ENCODE measurements around the gene MRPS22. TPM values are rescaled to one million over a fixed set of nuclear protein-coding genes. Genes with fewer than 3 reads are reported as not detected.
A peak's percentile ranks its signal among the peaks of the same experiment; 100 is the strongest.

Gene MRPS22
- total and polyA plus RNA-seq, 9 of the 15 experiments (the other 6 are each of a cell fraction or from before 2014, with no cell fraction given): 148 to 397 (median 229) TPM

GRCh38 chr3:139304383-139304782, 39.4 kb upstream of the MRPS22 start:
- H4K20me1 ChIP-seq (replicated peaks; ENCODE audit: control insufficient read depth, insufficient read depth, low read length): no peaks in the 10 kb centered on the region
- POLR2A ChIA-PET: interaction anchor here (1.7 kb wide), 1 partner anchor 13 kb away, joined by 5 read pairs; no protein-coding TSS in a partner anchor
- DNase-seq (ENCODE audit: extremely low read depth in 1 of 4, low spot score in 3 of 4): no peak
- 82% methylated on average over 3 of the region's 3 CpGs for WGBS (ENCODE audit: insufficient coverage, low coverage, missing lambda C conversion rate)
- CTCF ChIA-PET (ENCODE audit: low intra/inter-chr PET ratio): no interaction called here
- no peaks in the 10 kb centered on the region for H3K79me2 ChIP-seq (ENCODE audit: control insufficient read depth, insufficient read depth, low read length)
- in situ Hi-C loops (cut with MboI) (no loop called here), intact Hi-C loops (cut with micrococcal nuclease) (no loop called here)
- no peaks in the 10 kb centered on the region for H3K27me3 ChIP-seq (ENCODE audit: control insufficient read depth in 2 of 2, insufficient read depth in 2 of 2, low read length in 2 of 2)
- H3K9ac ChIP-seq (ENCODE audit: insufficient read depth in 1 of 2, low read depth in 2 of 2, low read length in 2 of 2): no peak overlapping the region
- no peaks in the 10 kb centered on the region for H3K36me3 ChIP-seq (ENCODE audit: control insufficient read depth, insufficient read depth, low read length)
- no peaks in the 10 kb centered on the region for H3K9me1 ChIP-seq (ENCODE audit: control insufficient read depth, insufficient read depth, low read length)
- H3K4me3 ChIP-seq: no peak overlapping the region
- no TSS peak for BruUV-seq (replicated peaks)
- no peak overlapping the region for H3K4me2 ChIP-seq (ENCODE audit: insufficient read depth, low read length)
- H3K27ac ChIP-seq (ENCODE audit: extremely low read depth, low read depth, low read length): no peak overlapping the region
- peaks cover 3% of the 10 kb centered on the region; the same call in 1 of the 2 replicates for H3K9me3 ChIP-seq (replicated peaks; ENCODE audit: control insufficient read depth, insufficient read depth, low read depth, low read length)
- H2AFZ ChIP-seq (ENCODE audit: low read depth, low read length): no peak overlapping the region
- no peak for ATAC-seq
- FAIRE-seq: no peak
- peaks cover 51 to 74% of the 10 kb centered on the region in 2 experiments for H3K4me1 ChIP-seq (replicated peaks in 1 of 2; ENCODE audit: control insufficient read depth in 2 of 2, insufficient read depth in 2 of 2, low read length in 2 of 2)
- TF ChIP-seq ZNF407 (IDR thresholded peaks at IDR 0.05; ENCODE audit: low read depth): no peak
- TF ChIP-seq, protein P1, sequence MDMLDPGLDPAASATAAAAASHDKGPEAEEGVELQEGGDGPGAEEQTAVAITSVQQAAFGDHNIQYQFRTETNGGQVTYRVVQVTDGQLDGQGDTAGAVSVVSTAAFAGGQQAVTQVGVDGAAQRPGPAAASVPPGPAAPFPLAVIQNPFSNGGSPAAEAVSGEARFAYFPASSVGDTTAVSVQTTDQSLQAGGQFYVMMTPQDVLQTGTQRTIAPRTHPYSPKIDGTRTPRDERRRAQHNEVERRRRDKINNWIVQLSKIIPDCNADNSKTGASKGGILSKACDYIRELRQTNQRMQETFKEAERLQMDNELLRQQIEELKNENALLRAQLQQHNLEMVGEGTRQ (CRISPR knock-in tag; IDR thresholded peaks at IDR 0.05): no peak
- no peak for TF ChIP-seq CEBPG (CRISPR knock-in tag; IDR thresholded peaks at IDR 0.05)
- peak; percentile 62 to 67; a peak in 3 of 4 replicates for TF ChIP-seq CEBPG (tag; conservative IDR thresholded peaks at IDR 0.05 in 1 of 2, IDR thresholded peaks at IDR 0.05 in 1 of 2)
- TF ChIP-seq, protein P2, sequence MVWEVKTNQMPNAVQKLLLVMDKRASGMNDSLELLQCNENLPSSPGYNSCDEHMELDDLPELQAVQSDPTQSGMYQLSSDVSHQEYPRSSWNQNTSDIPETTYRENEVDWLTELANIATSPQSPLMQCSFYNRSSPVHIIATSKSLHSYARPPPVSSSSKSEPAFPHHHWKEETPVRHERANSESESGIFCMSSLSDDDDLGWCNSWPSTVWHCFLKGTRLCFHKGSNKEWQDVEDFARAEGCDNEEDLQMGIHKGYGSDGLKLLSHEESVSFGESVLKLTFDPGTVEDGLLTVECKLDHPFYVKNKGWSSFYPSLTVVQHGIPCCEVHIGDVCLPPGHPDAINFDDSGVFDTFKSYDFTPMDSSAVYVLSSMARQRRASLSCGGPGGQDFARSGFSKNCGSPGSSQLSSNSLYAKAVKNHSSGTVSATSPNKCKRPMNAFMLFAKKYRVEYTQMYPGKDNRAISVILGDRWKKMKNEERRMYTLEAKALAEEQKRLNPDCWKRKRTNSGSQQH (CRISPR knock-in tag; IDR thresholded peaks at IDR 0.05): no peak
- TF ChIP-seq, protein P3, sequence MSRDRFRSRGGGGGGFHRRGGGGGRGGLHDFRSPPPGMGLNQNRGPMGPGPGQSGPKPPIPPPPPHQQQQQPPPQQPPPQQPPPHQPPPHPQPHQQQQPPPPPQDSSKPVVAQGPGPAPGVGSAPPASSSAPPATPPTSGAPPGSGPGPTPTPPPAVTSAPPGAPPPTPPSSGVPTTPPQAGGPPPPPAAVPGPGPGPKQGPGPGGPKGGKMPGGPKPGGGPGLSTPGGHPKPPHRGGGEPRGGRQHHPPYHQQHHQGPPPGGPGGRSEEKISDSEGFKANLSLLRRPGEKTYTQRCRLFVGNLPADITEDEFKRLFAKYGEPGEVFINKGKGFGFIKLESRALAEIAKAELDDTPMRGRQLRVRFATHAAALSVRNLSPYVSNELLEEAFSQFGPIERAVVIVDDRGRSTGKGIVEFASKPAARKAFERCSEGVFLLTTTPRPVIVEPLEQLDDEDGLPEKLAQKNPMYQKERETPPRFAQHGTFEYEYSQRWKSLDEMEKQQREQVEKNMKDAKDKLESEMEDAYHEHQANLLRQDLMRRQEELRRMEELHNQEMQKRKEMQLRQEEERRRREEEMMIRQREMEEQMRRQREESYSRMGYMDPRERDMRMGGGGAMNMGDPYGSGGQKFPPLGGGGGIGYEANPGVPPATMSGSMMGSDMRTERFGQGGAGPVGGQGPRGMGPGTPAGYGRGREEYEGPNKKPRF (IDR thresholded peaks at IDR 0.05; ENCODE audit: low read depth, low read length): no peak
- TF ChIP-seq TAF15 (IDR thresholded peaks at IDR 0.05; ENCODE audit: low read depth, low read length): no peak
- no peak for TF ChIP-seq ESRRB (CRISPR knock-in tag; IDR thresholded peaks at IDR 0.05; ENCODE audit: borderline replicate concordance)
- no peak for TF ChIP-seq ARID1B (IDR thresholded peaks at IDR 0.05)
- peak; percentile 90 for TF ChIP-seq CEBPB (tag; IDR thresholded peaks at IDR 0.05)
